GM19193 (cell line): Measurements from ENCODE around the gene RAP1GAP2.

Source experiments
- POLR2A ChIP-seq: IDR thresholded peaks from 4 replicates; pipeline ENCODE4 v1.6.1; 2011; ENCODE audit not compliant: insufficient read depth, insufficient read length; ENCODE audit errors: extremely low read depth

Gene RAP1GAP2

GRCh38 chr17:2822358-2822757 lies 26.1 kb downstream of the RAP1GAP2 start:
- no peak for TF ChIP-seq POLR2A

- TF ChIP-seq POLR2A, result no peak
Observed at GRCh38 chr17:2825253-2825970, 29.2 kb downstream of the RAP1GAP2 start.

GRCh38 chr17:2828397-2829038 lies 32.3 kb downstream of the RAP1GAP2 start:
- TF ChIP-seq POLR2A, result no peak

GRCh38 chr17:2830678-2831077 lies 34.4 kb downstream of the RAP1GAP2 start:
- no peak for TF ChIP-seq POLR2A

GRCh38 chr17:2835780-2836179 lies 39.5 kb downstream of the RAP1GAP2 start:
- TF ChIP-seq POLR2A, result no peak

- TF ChIP-seq POLR2A, result no peak
Observed at GRCh38 chr17:2837147-2837561, 40.9 kb downstream of the RAP1GAP2 start.

- TF ChIP-seq POLR2A, result no peak
Observed at GRCh38 chr17:2841606-2842005, 45.4 kb downstream of the RAP1GAP2 start.

- TF ChIP-seq POLR2A, result no peak
Observed at GRCh38 chr17:2842464-2842863, 46.2 kb downstream of the RAP1GAP2 start.

- no peak for TF ChIP-seq POLR2A
Observed at GRCh38 chr17:2844416-2844815, 48.2 kb downstream of the RAP1GAP2 start.

GRCh38 chr17:2847381-2848333 lies 51.4 kb downstream of the RAP1GAP2 start:
- TF ChIP-seq POLR2A, result no peak

- TF ChIP-seq POLR2A, result no peak
Observed at GRCh38 chr17:2849327-2849670, 53.1 kb downstream of the RAP1GAP2 start.

- no peak for TF ChIP-seq POLR2A
Observed at GRCh38 chr17:2850991-2851390, 54.8 kb downstream of the RAP1GAP2 start.

GRCh38 chr17:2851615-2852014 lies 55.4 kb downstream of the RAP1GAP2 start:
- no peak for TF ChIP-seq POLR2A

GRCh38 chr17:2852221-2852620 lies 56.0 kb downstream of the RAP1GAP2 start:
- TF ChIP-seq POLR2A, result no peak

- TF ChIP-seq POLR2A, result no peak
Observed at GRCh38 chr17:2852729-2853282, 56.6 kb downstream of the RAP1GAP2 start.
